Peyer's patch (tissue), 4 donors: Measurements from ENCODE around the gene CUEDC2. TPM values are rescaled to one million over a fixed set of nuclear protein-coding genes. Genes with fewer than 3 reads are reported as not detected.
A peak's percentile ranks its signal among the peaks of the same experiment; 100 is the strongest.

Experiments used
- DNase-seq, 3 donors: peaks; one replicate each; pipeline ENCODE4 v3.0.0-alpha.2; 2017 to 2019
- H3K27ac ChIP-seq, 4 donors: fragments of 200-600 bp; sonication (generic); one replicate each; pipeline ENCODE4 v1.5.1; 2016 to 2019
- H3K27me3 ChIP-seq, 2 donors: fragments of 200-600 bp; sonication (generic); one replicate each; pipeline ENCODE4 v1.5.1; 2019
- H3K36me3 ChIP-seq, 3 donors: fragments of 200-600 bp; sonication (generic); one replicate each; pipeline ENCODE4 v1.5.1; 2016 to 2019
- H3K4me1 ChIP-seq, 4 donors: fragments of 200-600 bp; sonication (generic); one replicate each; pipeline ENCODE4 v1.5.1; 2016 to 2019
- H3K4me3 ChIP-seq, 4 donors: fragments of 200-600 bp; sonication (generic); 1 replicate in 3 of 4; 2 replicates in 1 of 4; pipeline ENCODE4 v1.5.1; 2016 to 2019; ENCODE audit warnings: mild to moderate bottlenecking in 1 of 4
- H3K9me3 ChIP-seq, 4 donors: fragments of 200-600 bp; sonication (generic); one replicate each; pipeline ENCODE4 v1.5.1; 2016 to 2019; ENCODE audit warnings: mild to moderate bottlenecking in 1 of 4
- POLR2A ChIP-seq, 2 donors: fragments of 450-650 bp; IDR thresholded peaks; one replicate each; pipeline ENCODE4 v1.5.1; 2017; ENCODE audit warnings: antibody characterized with exemption in 2 of 2, mild to moderate bottlenecking in 2 of 2, moderate library complexity in 2 of 2
- total RNA-seq, 4 donors: library from RNA; depleted of rRNA; stranded (reverse); fragments of >200 nt; gene quantifications; one replicate each; pipeline ENCODE4 v1.1.0, GENCODE V29; 2016
- TF ChIP-seq, protein P1 (sequence below), 6 experiments: fragments of 450-650 bp in 4 of 6; fragments of 200-600 bp in 2 of 6; sonication (generic) in 1 of 6; IDR thresholded peaks; one replicate each; pipeline ENCODE4 v1.5.1; 2017 to 2019; ENCODE audit warnings: antibody characterized with exemption in 6 of 6, mild to moderate bottlenecking in 3 of 6, moderate library complexity in 1 of 6

Gene CUEDC2
- total RNA-seq, 4 donors from 2014 or later: 8.9 to 56.9 (median 29.3) TPM

DNA sequence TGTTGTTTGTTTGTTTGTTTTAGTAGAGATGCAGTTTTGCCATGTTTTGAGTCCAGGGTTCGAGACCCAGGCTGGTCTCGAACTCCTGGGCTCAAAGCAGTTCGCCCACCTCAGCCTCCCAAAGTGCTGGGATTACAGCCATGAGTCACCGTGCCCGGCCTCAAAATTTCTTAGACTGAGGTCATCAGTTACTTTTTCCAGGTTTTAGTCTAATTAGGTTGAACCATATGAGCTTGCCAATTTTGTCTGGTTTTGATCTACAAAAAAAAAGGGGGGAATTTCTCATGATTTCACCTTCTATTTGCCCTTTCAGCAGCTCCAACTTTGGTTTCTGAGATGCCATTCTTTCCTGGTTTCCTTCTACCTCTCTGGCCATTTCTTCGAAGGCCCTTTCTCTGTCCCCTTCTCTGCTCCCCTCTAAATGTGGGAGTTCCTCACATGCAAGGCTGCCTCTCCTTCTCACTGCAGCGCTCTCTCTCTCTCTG is 5.5 kb downstream of the CUEDC2 start:
- TF ChIP-seq POLR2A (IDR thresholded peaks at IDR 0.05): no peak
- TF ChIP-seq, protein P1, sequence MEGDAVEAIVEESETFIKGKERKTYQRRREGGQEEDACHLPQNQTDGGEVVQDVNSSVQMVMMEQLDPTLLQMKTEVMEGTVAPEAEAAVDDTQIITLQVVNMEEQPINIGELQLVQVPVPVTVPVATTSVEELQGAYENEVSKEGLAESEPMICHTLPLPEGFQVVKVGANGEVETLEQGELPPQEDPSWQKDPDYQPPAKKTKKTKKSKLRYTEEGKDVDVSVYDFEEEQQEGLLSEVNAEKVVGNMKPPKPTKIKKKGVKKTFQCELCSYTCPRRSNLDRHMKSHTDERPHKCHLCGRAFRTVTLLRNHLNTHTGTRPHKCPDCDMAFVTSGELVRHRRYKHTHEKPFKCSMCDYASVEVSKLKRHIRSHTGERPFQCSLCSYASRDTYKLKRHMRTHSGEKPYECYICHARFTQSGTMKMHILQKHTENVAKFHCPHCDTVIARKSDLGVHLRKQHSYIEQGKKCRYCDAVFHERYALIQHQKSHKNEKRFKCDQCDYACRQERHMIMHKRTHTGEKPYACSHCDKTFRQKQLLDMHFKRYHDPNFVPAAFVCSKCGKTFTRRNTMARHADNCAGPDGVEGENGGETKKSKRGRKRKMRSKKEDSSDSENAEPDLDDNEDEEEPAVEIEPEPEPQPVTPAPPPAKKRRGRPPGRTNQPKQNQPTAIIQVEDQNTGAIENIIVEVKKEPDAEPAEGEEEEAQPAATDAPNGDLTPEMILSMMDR (IDR thresholded peaks at IDR 0.05): no peak
- Histone ChIP-seq H3K36me3 (peaks cover 0 to 21% (median 0%) of the 10 kb centered on the region in 3 donors), H3K4me3 (no peak overlapping the region), H3K4me1 (peaks cover 0 to 31% (median 11%) of the 10 kb centered on the region in 4 donors), H3K27me3 (no peaks in the 10 kb centered on the region), H3K27ac (no peak overlapping the region), H3K9me3 (no peaks in the 10 kb centered on the region)
- DNase-seq: no peak

DNA sequence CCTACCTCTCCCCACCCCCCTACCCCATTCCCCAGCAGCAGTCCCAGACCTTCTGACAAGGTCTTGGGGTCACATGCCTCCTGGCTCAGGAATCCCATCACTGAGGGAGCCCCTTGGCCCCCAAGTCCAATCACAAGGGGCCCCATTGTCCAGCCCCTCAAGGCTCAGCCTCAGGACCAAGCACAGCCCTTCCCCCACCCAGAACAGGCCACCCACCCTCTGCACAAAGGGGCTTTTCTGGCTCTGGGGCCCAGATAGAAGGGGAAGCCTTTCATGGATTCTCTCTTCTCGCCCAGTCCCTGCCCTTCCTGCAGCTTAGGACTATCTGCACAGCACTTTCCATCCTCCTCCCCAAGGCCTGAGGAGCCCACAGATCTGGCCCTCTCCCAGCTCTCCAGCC is 6.9 kb downstream of the CUEDC2 start:
- Histone ChIP-seq H3K27me3 (no peaks in the 10 kb centered on the region), H3K4me1 (peaks cover 0 to 23% (median 11%) of the 10 kb centered on the region in 4 donors), H3K36me3 (peaks cover 0 to 21% (median 0%) of the 10 kb centered on the region in 3 donors), H3K4me3 (no peak overlapping the region), H3K9me3 (no peaks in the 10 kb centered on the region), H3K27ac (no peak overlapping the region)
- no peak for TF ChIP-seq POLR2A (IDR thresholded peaks at IDR 0.05)
- TF ChIP-seq, protein P1 (IDR thresholded peaks at IDR 0.05): no peak
- no peak for DNase-seq

DNA sequence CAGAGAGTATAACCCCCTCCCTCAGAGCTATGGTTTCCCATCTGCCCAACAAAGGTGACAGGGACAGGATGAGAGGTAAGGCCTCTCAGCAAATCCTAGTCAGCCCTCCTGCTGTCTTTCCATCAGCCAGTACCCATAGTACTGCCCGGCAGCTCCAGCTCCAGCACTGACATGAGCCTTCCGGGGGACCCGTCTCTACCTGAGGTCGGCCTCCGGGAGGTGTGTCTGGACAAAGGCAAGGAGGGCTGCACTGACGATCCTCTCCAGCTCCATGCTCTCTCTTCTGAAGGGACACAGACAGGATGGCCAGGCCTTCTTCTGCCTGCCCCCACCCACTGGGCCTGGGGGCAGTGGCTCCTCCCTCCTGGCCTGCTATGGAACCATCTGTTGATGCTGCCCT is 7.5 kb downstream of the CUEDC2 start:
- no peak overlapping the region for H3K4me3 ChIP-seq
- no peak for TF ChIP-seq POLR2A (IDR thresholded peaks at IDR 0.05)
- TF ChIP-seq, protein P1 (IDR thresholded peaks at IDR 0.05): no peak
- H3K9me3 ChIP-seq: no peaks in the 10 kb centered on the region
- H3K27me3 ChIP-seq: no peaks in the 10 kb centered on the region
- peaks cover 0 to 21% (median 0%) of the 10 kb centered on the region in 3 donors for H3K36me3 ChIP-seq
- H3K4me1 ChIP-seq: peaks cover 0 to 29% (median 16%) of the 10 kb centered on the region in 4 donors
- no peak overlapping the region for H3K27ac ChIP-seq
- peak in 1 of 3 donors; percentile 43 for DNase-seq

DNA sequence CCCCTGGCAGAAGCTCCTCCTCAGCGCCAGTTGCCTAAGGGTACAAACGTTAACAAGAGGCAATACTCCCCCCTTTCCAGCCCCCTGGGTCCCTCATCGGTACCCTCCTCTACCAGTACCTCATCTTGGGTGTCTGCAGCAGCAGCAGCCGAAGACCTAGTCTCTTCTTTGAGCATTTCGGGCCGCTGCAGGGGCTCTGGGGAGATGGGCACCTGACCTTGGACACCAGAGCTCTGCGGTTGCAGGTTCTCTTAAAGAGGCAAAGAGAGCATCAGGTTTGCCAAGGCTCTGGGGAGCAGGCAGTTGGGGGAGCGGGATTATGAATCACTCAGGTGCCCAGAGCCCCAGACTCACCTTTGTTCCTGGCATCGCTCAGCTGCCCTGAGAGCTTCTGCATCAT is 8.2 kb downstream of the CUEDC2 start:
- Histone ChIP-seq H3K4me3 (no peak overlapping the region), H3K9me3 (no peaks in the 10 kb centered on the region), H3K27ac (no peak overlapping the region), H3K27me3 (no peaks in the 10 kb centered on the region), H3K36me3 (peaks cover 0 to 21% (median 0%) of the 10 kb centered on the region in 3 donors), H3K4me1 (peaks cover 0 to 36% (median 22%) of the 10 kb centered on the region in 4 donors)
- DNase-seq: no peak
- TF ChIP-seq, protein P1 (IDR thresholded peaks at IDR 0.05): no peak
- no peak for TF ChIP-seq POLR2A (IDR thresholded peaks at IDR 0.05)

DNA sequence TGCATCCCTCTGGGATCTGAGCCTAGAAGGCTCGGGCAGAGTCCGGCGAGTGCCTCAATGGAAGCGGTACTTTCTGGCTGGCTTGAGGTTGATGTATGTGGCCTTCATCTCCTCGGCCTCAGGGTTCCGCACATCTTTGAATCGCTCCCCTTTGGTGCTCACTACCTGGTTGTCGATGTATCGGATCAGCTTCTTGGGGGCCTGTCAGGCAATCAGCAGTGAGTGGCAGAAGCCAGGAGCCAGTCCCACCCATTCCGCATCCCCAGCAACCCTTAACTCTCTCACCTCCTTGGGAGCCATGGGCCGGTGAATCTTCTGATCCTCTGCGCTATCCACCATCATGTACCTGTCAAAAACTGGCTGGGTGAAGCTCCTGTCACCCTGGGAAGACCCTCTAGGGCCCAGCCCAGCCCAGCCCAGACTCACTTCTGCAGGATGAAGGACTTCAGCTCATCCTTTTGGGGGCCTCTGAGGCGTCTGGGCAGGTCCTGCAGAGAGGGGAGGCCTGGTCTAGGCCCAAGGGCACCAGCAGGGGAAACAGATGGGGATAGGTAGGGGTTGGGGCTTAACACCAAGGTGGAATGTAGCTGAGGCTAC is 8.9 kb downstream of the CUEDC2 start:
- H3K27ac ChIP-seq: peak overlapping the region in 1 of 4 donors; percentile 94
- DNase-seq: peak in 1 of 3 donors; percentile 44
- peaks cover 0 to 41% (median 26%) of the 10 kb centered on the region in 4 donors for H3K4me1 ChIP-seq
- H3K36me3 ChIP-seq: peaks cover 0 to 21% (median 0%) of the 10 kb centered on the region in 3 donors
- no peaks in the 10 kb centered on the region for H3K9me3 ChIP-seq
- TF ChIP-seq POLR2A (IDR thresholded peaks at IDR 0.05): no peak
- TF ChIP-seq, protein P1 (IDR thresholded peaks at IDR 0.05): no peak
- H3K4me3 ChIP-seq: peak overlapping the region in 1 of 4 donors; percentile 90
- peaks cover 0 to 2% of the 10 kb centered on the region in 2 donors for H3K27me3 ChIP-seq
